ENCODE data around the gene TM2D3.

TM2D3 gene

DNA sequence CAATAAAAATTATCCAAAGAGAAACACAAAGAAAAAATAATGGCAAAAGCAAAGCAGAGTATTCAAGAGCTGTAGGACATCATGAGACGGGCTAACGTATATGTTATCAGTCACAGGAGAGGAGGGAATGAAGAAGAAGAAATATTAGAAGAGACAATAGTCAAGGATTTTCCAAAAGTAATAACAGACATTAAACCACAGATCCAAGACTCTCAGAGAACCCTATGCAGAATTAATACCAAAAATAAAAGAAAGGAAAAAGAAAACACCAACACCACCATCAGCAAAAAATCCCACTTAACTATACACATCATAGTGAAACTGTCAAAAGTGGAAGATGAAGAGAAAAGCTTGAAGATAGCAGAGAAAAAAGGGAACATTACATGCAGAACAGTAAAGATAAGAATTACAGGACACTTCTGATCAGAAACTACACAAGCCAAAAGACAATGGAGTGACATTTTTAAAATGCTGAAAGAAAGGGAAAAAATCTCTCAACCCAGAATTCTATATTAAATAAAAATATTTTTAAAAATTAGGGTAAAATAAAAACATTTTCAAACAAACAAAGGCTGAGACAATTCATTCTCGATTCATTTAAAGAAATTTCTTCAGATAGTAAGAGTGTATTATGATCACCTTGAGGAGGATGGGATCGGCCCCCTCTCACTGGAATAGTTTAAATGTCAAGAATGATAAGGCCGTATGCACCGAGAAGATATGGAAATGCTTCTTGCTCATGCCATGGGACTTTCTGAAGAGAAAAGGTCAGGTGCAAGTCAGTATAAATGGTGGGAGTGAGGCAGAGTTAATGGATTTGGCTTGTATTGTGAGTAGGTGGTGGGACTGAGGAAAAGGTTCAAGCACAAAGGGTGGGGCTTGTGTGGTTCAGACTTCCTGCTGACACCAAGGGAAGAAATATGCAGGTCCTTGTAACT, 28.5 kb downstream of the TM2D3 start:
- no peak for DNase-seq (ENCODE audit: low spot score)

DNA sequence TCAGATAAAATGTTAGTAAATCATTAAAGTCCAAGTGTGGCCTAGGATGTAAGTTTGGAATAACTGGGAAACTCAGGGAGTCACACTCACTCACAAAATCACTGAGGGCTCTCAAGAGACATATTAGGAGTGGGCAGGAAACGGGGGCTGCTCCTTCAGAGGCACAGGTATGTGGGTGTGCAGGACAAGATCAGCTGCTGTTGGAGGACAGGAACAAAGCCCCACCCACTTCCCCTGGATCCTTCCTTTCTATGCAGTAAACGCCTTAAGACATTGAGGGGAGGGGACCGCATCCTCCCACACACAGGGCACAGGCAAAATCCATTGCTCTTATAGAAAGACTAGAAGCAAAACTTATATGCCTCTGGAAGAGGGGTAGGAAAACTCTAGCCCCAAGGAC, 30.2 kb downstream of the TM2D3 start:
- DNase-seq (ENCODE audit: low spot score): no peak

DNA sequence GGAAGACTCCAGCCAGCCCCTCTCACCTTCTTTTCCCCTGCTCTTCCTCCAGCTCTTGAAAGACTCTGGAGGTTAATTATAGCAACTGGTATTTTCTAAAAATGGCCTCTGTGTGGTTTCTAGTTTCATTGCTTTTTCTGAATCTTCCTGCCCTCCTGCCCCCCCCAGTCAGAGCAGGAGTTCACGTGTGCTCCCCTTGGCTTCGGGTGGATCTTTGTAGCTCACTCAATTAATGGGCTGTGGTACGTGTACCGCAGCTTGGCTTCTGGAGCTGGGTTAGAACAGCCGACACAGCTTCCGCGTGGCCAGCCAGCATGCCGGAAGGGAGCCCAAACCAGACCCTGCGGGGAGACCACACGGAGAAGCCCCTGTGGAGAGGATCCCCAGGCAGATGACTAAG, 31.5 kb downstream of the TM2D3 start:
- DNase-seq (ENCODE audit: low spot score): no peak

DNA sequence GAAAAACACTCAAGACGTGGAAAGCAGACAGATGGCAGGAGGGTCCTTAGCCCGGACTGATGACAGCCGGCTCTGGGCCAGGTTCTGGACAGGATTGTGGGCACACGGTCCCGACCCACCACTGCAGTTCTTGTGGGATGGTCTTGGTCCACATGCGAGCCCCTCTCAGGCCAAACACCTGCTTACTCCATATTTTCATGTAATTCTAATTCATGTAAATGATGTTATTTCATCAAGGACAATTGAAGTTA, 32.6 kb downstream of the TM2D3 start:
- no peak for DNase-seq (ENCODE audit: low spot score)

DNA sequence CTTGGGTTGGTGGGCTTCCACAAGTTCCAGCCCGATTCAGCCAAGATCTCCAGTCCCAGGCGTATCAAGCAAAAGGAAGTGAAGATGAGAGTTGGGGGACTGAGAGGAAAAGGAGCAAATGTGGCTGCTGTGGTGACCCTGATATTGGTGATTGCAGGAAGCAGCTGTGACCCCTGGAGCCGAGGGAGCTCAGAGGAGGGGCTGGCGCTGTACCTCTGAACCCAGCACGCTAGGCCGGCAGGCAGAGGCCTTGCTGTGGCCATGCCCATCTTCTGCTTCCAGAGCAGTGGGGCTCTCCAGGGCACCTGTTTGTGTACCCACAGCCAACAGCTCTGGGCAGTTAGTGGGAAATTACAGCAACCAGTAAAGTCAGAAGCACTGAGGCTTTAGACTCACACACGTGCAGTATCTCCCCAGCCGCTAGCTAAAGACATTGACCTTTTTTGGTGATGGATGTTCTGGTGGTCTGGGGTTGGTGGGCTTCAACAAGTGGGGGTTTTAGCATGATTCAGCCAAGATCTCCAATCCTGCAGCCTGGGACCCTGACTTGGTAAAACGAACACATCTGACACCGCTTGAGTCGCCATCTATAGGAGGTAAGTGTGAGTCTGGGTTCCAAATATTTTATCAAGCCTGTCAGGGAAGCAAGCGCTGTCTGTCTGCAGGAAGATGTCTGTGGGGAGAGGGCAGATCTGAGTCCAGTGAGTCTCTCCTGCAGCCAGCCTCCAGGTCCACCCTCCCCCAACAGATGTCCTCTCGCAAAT, 33.1 kb downstream of the TM2D3 start:
- DNase-seq (ENCODE audit: low spot score): no peak

DNA sequence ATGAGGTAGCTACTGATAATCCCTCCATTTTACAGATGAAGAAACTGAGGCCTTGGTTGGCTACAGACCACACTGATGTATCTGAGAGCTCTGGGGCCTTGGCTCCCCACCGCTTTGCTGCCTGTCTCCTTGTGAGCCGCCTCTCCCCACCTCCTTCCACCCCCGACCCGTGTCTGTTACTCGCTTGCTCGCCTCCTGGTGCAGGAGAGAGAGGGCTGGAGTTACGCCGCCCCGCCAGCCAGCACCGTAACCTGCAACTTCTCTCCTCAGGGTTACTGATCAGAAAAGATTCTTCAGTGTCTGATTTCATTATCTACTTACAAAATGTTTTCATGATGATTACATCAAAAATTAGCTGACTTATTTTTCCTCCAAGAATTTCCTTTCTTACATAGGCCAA, 34.1 kb downstream of the TM2D3 start:
- DNase-seq (ENCODE audit: low spot score): no peak

DNA sequence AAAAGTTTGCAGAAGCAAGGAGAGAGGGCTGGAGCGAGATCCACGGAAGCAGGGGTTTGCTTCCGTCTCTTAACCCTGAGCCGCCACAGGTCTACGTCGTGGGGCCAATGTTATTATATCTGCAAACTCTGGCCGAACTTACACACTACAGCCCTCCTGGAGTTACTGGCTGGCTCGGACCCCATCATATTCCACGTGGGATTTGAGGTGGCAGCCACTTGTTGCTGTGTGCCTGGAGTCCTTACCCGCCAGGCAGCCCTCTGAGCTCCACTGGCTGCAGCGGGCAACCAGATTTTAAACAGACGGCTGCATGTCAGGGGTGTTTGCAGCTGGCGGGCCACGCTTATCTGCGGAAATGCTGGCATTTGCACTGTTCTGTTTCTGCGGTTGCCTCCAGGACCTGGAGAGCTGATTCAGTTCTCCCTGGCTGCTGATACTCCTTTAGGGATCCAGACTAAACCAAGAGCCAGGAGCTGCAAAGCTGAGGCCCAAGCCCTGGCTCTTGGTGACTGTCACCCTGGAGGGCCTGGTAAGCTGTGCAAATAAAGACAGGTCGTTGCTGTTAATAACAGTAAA, 34.7 kb downstream of the TM2D3 start:
- no peak for DNase-seq (ENCODE audit: low spot score)

DNA sequence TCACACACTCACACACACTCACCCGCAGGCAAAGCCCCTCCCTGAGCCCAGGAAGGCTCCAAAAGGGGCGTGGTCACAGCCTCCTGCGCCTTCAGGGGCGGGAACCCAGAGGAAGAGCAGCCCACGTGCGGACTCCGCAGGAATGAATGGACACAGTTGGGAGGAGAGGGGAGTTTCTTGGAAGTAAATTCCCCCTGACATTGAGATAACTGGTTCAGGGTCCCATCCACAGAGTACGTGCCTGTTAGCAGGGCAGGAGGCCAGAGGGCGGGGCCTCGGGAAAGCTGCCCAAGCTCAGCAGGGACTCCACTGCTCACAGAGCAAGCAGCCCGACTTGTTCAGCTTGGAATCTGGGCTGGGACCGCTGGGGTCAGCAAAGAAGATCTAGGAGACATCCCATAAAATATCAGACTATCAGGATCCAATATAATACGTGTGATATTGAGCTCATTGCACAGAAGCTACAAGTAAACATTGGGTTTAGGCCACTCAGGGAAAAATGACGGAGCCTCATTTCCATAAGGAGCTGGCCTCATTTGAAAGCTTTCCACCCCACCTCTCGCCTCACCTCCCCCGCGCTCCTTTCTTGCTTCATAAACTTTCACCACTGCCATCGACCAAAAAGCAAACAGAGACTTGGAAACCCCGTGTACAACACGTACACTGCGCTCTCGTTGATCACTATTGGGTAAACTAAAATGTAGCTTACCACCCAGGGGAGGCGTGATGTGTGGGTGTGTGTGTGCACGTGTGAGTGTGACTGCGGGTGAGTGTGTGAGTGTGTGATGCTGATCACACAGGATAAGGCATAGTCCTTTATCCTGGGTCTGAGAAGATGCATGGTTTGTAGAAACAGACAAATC, 36.0 kb downstream of the TM2D3 start:
- DNase-seq (ENCODE audit: low spot score): no peak

DNA sequence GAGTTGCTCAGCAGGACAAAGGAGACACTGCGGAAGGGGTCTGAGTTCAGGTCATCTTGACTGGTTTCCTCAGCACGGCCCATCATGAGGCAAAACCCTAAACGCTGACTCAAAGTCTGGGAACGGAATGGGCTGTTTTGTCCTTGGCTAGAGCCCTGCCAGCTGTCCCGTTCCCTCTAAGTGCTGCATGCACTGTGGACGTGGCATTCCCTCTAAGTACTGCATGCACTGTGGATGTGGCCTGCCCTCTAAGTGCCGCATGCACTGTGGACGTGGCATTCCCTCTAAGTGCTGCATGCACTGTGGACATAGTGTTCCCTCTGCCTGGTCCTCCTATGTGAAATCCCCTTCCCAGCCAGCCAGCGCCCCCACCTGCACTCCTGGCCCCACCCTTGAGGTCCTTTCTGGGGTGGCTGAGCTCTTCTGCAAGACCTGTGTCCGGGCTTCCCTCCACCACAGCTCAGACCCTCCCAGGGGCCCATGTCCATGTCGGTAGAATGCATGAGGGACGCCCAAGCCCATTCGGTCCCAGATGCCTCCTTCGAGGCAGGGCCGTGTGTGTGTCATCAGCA, 36.7 kb downstream of the TM2D3 start:
- DNase-seq (ENCODE audit: low spot score): no peak

DNA sequence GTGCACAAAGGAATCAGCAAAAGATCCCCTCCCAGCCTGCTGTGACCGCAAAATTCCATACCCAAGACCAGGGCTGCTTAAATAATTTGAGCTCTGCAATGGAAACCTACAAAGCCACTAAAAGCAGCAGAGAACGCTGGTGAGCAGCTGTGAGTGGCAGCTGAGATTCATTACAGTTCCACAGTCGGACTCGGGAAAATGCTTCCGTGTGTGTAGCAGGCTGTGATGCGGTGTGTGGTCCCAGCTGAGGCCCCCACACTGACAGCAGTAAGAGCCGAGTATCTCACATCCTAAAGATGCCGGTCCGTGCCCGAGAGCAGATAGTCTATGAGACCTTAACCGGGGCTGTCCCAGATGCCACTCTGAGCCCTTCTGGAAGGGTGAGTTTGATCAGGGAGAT, 37.4 kb downstream of the TM2D3 start:
- DNase-seq (ENCODE audit: low spot score): no peak

DNA sequence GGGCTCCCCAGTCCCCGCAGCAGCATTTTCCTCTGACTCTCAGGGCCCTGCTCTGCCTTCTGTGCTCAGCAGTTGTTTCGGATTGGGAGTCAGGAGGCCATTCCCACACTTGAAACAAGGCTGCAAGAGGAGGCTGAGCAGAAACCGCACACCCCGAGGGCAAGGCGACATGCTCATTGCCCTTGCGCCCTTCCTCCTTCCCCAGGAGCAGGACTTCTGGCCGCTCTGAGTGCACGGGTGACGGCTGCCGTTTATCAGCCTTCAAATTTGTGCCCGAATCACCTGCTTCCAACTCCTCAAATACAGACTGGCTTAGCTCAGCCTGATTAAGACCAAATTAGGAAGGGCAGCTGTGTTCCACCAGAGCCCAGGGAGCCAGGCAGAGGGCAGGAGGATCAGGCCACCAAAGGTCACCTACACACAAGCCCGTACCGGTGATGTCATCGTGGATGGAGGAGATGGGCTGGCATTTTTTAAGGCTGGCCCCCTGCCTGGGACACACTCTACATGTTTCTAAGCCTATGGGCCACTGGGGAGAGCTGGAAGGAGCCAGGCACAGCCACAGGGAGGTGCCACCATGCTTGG, 38.1 kb downstream of the TM2D3 start:
- DNase-seq (ENCODE audit: low spot score): no peak

DNA sequence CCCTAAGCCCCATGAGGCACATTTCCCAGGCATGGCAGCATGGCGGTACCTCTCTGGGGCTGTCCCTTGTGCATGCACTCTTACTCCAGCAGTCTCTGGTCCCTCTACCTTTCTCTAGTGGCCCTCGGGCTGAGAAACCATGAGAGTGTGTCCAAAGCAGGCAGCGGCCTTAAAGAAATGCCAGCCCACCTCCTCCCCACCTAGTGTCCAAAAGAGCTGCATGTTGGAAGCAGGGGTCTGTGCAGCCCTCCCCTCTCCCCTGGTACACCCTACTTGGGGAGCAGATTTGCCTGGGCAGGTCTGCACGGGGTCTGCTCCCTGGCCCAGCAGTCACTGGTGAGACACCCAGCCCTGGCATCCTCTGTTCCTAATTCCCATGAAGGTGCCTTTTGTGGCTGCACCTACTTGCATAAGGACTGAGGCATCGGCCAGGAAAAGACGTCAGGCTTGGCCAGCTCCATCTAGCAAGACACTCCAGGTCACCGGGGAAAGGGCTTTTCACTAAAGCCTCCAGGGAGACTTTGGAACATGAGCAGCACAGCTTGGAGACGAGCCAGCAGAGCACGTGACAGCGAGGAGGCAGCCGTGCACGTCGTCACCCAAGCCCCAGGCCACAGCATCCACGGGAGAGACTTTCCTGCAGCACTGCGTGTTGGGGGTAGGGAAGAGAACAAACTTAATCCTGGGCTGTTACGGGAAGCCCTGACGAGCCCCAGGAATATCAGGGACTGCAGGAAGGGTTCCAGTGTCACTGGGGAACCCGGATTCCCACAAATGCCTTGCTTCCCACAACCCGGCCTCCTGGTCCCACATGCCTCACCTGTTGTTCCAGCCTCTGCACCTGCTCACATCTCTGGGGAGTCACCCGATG, 38.8 kb downstream of the TM2D3 start:
- DNase-seq (ENCODE audit: low spot score): no peak

DNA sequence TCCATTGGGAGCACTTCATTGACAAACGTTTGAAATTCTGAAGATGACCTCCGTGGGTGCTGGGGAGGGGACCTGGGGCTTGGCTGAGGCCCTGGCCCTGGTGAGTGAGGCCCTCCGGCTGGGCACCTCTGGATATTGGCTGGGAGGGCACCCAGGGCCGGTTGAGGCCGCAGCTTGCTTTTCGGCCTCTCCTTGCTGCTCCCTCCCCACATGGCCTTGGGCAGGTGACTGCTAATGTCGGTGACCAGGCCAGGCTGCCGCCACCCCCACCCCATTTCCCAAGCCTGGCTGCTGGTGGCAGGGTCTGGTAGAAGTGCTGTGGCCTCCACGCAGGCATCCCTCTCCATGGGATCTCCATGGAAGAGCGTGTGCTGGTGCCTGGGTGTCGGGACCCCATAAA, 39.5 kb downstream of the TM2D3 start:
- no peak for DNase-seq (ENCODE audit: low spot score)

DNA sequence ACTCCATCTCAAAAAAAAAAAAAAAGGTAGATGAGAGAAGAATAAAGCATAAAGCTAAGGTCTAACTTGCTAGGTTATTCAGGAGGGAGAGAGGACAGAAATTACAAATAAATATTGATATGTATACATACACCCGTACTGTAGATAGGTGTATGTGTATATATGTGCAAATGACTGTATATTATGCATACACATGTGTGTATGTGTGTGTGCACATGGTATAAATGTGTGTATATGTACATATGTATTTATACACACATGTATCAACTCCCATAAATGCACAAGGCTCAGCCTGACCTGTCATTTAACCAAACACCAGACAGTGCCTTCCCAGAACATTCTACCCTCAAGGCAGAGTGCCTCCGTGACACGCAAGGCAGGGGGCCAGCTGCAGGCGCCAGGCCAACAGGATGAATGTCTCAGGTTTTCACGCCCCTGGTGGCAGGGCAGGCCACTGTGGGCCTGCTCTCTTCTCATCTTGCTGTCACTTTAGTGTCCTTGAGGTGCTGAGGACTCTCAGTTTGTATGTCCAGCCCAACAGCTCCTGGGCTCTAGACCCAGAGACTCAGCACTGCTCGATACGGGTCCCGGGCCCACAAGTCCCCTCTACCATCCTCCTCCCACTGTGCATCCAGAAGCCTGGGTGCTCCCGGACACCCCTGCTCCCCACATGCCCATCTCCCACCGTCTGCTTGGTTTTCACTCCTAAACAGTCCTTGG, 40.4 kb downstream of the TM2D3 start:
- DNase-seq (ENCODE audit: low spot score): no peak

DNA sequence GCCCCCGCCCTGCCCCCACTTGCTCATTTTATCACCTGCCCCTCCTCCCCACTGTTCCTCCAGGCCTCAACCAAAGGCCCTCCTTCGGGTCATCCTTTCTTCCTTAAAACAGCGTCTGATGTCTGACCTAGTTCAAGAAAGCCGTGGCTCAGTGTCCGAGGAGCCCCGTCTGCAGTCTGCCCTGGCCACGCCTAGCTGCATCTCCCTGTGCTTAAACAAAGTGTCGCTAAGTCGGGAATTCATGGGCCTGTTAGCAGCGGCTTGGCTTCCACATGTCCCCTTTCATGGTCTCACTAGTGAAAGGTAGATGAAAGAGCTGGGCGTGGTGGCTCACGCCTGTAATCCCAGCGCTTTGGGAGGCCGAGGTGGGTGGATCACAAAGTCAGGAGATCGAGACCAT, 41.2 kb downstream of the TM2D3 start:
- DNase-seq (ENCODE audit: low spot score): no peak

DNA sequence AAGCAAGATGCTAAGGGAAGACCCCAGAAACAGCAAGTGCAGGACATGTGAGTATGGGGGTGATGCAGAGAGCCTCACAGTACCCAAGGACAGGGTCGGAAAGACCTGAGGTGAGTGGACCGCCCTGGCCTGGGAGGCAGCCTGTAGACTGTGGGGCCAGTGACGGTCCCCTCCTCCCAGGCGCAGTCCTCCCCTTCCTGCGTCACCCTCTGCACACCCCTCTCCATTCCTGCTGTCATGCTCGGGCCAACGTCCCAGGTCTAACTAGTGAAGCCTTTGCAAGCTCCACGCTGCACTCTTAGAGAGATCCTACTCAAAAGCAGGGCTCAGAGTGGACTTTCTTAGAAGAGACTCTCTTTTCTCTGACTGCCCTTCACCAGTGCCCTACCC, 41.6 kb downstream of the TM2D3 start:
- no peak for DNase-seq (ENCODE audit: low spot score)

DNA sequence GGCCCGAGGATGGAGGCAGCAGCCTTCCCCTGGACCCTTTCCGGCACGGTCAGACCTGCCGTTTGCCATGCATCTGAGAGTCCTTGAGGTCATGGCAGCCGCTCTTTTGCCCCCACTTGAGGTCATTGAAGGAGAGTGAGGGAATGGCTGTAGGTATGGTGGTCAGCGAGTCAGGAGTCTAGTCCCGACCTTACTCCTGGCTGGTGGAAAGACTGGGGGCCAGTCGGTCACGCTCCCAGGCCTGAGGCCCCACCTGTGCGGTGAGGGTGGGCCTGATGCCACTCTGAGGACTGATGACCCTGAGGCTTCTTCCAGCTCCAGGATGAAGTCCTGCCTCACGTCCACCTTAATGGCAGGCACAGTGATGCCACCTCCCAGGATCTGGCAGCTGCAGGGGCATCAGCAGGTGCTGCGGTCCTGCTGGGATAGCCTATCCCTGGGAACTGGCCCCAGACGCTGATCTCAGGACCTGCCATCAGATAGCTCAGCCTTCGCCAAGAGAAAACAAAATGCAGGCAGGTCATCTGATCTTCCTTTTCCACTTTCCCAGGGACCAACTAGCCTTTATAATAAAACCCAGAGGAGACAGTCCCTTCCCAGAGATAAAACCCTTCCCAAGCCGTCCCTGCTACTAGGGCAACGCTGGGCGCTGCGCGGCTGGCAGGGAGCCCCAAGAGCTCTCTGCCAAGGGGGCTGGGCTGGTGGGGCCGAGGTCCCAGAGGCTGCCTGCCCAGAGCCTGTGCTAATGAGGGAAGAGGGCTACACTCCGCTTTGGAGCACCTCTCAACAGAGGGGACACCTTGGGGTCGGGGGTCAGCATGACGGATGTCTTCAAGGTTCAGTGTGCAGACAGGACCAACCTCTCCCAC, 42.2 kb downstream of the TM2D3 start:
- no peak for DNase-seq (ENCODE audit: low spot score)

DNA sequence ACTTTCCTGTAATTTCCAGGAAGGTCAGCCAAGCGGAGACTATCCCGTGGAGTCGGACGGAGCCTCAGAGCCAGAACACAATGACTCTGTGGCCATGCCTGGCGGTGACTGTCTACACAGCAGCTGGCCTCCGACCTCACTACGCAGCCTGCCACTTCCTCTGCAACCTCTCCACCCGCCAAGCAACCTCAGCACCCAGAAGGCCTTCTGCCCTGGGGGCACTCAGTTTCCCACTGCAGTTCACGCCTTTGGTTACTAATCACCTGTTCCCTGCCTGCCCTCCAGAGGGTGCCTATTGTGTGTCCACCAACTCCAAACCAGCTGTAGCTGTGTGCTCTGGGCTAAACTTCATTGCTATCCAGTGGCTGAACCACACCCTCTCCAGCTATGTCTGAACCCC, 44.0 kb downstream of the TM2D3 start:
- DNase-seq (ENCODE audit: low spot score): no peak

DNA sequence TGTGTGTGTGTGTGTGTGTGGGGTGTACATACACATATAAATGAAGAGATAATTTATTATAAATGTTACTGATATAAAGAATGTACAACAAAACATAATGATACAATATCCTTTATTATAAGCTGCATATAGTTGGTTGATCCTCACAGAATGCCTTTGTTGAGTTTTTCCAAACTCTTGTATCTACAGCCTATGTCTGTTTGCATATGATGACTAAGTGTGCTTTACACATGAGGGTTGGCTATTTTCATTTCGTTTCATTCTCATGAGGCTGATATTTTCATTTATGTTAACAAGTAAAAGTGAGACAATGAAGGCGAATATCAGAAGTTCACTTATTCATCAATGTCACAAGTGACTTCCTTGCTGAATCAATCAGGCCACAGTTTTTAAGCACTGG, 45.1 kb downstream of the TM2D3 start:
- no peak for DNase-seq (ENCODE audit: low spot score)

Data from germinal center (tissue), 1 donor.